Fibroblast of upper back skin (primary cell): Measurements from ENCODE around the gene TPCN1.

Source experiments
- DNase-seq: peaks from one replicate; pipeline ENCODE4 v3.0.0-alpha.2; 2013

Gene TPCN1

DNA sequence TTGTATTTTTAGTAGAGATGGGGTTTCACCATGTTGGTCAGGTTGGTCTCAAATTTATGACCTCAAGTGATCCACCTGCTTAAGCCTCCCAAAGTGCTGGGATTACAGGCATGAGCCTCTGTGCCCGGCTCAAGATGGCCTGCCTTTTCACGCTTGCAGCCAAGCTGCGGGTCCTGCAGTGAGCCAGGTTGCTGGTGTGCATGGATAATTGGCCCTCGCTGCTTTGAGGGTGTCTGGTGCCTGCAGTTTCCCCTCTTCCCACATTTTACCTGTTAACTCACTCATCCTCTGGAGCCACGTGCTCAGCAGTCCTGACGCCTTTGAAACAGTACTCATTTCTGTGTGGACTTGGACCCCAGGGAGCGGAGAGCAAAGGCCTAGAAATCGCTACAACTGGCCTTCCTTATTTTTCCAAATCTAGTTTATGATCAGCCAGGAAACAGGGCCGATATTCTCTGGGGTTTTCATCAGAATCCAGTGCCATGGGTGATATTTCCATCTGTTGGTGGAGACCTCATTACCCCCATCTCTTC, 42.2 kb downstream of the TPCN1 start:
- no peak for DNase-seq

DNA sequence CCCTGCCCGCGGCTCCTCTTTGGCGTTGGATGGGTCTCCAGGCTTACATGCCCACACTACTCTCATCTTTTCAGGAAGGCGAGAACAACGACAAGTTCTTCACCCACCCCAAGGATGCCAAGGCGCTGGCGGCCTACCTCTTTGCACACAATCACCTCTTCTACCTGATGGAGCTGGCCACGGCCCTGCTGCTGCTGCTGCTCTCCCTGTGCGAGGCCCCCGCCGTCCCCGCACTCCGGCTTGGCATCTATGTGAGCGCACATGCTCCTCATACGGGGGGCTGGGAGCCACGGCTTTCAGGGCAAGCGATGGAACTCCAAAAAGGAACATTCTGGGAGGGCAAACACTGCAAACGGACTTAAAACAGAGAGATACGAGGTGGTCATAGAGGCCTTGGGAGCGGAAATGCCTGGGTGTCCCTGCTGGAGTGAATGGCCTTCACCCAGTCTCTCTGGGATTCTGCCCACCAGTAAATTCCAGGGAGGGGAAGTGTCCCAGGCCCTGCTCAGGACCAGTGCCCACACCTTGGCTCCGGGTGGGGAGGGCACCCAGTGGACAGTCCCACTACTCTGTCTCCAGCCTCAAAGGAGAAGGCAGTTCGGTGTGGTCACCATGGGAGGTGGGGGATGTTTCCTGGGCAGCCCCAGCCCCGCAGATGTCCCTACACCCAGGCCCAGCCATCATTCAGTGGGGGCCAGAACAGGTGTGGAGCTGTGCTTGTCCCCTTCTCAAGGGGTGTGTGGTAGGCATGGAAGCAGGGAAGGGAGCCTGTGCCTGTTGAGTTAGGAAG, 45.0 kb downstream of the TPCN1 start:
- DNase-seq, result no peak

DNA sequence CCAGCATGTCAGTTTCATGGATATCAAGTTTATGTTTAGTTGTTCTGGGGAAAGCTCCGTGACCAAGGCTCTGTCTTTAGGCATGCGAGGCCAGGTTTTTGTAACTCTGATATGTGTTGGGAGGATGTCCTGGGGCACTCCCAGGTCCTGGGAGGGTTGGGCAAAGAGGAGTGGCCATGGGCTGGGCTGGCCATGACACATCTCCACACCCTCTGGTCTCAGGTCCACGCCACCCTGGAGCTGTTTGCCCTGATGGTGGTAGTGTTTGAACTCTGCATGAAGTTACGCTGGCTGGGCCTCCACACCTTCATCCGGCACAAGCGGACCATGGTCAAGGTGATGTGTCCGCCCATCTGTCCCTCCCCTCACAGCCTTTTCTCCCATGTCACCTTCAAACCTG, 46.4 kb downstream of the TPCN1 start:
- no peak for DNase-seq

DNA sequence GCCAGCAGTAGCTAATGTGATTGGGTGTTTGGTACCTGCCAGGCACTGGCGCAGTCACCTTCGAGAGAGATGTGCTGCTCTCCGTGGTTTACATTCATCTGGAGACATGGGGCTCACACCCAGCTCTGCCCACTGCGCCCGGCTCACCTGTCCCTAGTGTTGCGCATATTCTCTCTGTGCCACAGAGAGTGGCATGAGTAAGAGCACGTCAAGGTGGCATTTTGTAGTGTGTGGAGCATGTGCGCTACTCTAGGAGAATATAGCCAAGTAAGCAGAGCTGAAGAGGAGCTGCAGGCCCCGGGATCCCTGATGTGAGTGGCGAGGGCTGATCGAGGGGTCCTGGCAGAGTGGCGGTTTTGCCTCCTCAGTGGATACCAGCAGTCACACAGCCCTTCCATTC, 46.9 kb downstream of the TPCN1 start:
- no peak for DNase-seq

DNA sequence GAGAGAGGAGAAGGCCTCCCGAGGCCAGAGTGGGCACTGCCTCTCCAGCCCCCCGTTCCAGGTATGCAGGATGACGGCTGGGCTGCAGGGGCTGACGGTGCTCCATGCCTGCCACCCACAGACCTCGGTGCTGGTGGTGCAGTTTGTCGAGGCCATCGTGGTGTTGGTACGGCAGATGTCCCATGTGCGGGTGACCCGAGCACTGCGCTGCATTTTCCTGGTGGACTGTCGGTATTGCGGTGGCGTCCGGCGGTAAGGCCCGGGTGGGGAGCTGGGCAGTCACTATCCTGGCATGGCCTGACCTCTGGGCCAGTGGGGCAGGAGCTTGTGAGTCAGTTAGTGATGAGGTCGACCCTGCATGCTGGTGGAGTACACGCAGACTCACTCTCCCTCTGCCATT, 47.4 kb downstream of the TPCN1 start:
- DNase-seq, result no peak

DNA sequence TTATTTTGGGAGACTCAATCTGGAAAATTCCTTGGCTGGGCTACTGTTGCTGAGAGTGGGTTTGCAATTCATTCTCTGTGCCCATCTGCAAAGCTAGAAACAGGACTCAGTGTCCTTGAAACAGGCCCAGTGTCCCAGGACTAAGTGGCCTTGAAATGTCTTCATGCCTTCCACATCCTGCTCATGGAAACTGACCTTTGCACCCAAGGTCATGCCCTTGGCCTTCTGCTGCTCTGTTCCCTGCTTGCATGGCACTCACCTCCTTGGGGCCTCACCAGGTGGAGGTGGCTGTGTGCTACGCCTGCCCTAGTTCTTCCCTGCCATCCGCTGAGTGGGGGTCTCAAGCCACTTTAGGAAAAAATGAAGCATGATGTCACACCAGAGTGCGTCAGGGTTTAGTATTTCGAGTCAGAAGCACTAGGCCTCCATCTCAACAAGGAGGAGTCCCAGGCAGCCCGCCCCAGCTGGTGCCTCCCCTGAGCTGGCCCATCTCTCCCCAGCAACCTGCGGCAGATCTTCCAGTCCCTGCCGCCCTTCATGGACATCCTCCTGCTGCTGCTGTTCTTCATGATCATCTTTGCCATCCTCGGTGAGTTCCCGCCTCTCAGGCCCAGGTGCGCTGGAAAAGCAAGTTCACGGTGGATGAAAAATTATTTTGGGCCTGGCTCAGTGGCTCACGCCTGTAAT, 48.1 kb downstream of the TPCN1 start:
- no peak for DNase-seq

DNA sequence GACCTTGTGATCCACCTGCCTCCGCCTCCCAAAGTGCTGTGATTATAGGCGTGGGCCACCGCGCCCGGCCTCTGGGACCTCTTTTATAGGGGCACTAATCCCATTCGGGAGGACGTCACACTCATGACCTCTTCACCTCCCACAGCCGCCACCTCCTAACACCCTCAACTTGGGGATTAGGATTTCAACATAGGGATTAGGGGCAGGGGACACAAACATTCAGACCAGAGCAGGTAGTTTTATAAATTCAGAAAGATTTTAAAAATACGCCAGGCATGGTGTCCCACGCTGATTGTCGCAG, 49.4 kb downstream of the TPCN1 start:
- DNase-seq, result no peak

DNA sequence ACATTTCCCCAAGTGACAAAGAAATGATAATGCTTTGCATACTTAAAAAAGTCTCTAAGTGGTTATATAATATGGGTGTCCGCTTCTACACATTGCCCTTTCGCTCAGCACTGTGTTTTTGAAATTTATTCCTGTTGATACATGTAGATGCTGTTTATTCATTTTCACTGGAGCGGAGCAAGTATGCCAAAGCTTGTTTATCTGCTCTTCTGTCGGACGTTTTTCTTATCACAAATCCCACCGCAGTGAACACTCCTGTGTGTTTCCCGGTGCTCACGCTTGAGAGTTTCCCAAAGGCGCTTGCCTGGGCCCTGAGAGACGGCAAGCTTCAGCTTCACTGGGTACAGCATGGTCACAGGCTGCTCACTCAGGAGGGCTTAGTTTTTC, 50.2 kb downstream of the TPCN1 start:
- DNase-seq, result no peak

DNA sequence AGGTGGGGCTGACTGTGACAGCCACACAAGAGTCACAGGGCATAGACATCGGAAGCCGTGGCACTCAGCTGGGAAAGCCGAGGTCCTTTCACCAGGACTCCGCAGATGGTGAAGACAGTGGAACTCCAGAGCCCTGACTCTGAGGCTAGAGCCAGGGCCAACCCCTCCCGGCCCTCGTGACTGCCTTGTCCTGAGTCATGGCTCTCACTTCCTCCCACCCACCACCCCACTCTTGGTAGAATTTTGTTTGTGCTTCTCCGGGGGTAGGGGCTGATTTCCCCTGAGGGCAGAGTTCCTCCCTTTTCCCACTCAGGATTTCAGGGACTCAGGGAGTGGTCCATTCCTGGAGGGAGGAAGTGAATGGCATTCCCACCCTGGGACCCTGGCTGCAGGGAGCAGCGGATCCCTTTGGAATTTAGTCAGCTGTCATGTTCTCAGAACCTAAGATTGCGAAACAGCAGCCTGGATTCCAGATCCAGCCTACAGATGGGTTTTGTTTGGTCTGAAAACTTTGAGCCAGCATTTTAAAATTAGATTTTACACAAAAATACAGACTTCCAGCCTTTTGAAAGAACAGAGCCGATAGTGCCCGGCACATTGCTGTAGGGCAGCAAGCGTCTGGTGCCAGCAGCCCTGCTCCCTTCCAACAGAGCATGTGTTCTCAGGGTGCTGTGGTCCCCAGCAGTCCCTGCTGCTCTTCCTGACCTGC, 50.7 kb downstream of the TPCN1 start:
- DNase-seq, result peak; percentile 75

DNA sequence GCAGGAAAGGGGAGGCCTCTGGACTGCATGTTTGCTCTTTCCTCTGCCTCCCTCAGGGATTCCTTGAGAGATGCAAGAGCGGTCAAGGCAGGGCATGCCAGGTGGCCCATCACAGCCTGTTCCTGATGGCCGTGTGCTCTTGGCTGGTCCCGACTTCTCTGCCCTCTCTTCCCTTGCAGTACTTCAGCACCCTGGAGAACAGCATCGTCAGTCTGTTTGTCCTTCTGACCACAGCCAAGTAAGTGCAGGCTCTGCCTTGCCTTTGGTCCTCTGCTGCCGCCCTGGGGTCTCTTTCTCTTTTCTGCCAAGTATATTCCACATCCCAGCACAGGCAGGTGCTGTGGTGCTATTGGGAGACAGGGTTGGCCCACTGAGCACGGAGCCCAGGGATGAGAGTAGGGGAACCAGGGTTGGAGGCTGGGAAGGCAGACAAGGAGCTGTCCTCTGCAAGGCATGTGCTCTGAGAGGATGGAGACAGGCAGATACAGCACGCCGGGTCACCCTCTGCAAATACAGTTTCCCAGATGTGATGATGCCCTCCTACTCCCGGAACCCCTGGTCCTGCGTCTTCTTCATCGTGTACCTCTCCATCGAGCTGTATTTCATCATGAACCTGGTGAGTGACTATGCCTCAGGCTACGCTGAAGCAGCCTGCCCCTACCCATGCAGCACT, 51.9 kb downstream of the TPCN1 start:
- DNase-seq, result peak; percentile 11

DNA sequence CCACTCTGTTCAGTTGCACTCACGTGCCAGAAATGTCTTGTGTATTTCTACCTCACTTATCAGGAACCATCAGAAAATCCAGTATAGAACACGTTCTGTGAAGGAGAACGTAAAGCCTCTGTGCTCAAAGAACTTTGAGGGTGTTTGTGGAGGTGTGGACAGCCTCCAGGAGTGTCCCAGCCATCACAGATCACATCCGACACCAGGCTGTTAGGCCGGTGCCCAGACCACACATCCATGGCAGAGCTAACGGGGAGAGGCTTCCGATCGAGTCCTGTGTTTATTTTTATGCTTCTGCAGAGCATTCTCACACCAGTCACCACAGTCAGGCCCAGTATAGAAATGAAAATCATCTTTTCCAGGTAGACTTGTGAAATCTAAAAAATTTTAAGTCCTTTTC, 53.6 kb downstream of the TPCN1 start:
- no peak for DNase-seq

DNA sequence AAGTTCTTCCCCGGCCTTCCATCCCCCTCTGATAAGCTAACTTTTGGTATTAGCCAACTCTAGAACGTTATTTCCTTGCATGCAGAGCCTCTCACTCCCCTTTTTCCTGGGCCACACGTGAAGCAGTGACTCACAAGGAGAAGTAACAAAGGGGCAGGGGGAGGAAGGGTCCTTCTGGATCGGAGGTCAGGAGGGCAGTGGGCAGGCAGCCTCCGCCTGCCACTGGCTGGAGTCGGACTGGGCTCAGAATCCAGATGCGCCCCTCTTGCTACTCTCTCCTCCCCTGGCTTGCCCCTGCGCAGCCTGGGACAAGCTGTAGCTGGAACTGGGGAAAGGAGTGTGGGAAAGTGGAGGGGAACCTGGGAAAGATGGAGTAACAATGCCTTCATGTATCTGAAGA, 55.0 kb downstream of the TPCN1 start:
- no peak for DNase-seq

DNA sequence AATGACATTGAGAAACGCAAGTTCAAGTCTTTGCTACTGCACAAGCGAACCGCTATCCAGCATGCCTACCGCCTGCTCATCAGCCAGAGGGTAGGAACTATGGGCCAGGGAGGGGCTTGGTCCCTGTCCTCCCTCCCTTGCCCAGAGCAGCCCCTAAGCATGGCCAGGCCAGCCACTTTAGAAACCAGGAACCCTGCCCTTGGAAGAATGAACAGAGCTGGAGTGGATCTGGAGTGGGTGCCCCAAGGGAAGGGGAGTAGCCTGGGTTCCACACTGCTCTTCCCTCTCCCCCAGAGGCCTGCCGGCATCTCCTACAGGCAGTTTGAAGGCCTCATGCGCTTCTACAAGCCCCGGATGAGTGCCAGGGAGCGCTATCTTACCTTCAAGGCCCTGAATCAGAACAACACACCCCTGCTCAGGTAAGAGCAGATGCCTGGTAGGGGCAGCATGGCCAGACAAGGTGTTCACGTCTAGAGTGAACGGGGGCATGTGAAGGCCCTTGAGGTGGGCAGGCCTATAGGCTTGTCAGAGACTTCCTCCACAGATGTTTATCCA, 55.8 kb downstream of the TPCN1 start:
- DNase-seq, result no peak

DNA sequence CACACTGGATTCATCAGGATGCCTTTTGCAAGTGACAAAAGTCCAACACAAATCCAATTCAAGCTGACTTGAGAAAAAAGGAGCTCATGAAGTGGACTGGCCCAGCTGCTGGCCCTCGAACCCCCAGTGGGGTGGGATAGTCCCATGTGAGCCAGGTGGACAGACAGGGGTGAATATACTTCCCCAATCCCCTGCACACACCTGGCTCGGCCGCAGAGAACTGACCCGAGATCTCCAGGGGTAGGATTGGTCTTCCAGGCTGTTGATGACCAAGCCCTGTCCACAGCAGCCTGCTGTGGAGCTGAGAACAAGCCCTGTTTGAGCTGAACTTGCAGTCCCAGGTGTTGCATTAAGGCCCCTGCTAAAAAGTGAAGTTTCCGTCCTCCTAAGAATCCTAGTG, 56.2 kb downstream of the TPCN1 start:
- no peak for DNase-seq

DNA sequence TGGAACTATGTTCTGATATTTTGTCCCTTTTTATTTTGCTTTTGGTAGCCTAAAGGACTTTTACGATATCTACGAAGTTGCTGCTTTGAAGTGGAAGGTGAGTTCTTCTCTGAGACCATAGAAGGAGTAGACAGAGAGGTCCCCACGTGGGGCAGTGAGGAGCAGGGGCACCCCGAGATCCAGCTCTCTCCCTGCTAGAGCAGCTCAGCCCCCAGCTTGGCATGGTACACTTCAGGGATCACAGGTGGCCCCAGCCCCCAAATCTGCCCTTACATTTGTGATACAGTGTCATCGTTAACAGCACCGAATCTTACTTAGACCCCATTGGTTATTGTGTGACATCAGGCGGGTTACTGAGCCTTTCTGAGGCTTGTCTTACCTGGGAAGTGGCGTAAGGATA, 56.9 kb downstream of the TPCN1 start:
- no peak for DNase-seq

DNA sequence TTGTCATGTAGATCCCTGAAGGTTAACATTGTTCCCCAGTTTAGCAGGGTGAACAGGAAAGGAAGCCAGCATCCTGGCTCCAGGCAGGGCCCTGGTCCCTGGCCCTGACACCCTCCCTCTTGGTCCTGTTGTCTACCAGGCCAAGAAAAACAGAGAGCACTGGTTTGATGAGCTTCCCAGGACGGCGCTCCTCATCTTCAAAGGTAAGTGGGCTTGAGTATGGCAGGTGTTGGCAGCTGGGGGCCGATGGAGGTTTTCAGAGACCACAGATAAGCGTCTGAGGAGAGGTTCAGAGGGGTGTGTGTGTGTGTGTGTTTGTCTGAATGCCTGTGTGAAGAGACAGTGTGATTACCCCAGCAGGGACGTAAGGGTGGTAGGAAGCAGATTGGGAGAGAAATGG, 57.4 kb downstream of the TPCN1 start:
- DNase-seq, result no peak

DNA sequence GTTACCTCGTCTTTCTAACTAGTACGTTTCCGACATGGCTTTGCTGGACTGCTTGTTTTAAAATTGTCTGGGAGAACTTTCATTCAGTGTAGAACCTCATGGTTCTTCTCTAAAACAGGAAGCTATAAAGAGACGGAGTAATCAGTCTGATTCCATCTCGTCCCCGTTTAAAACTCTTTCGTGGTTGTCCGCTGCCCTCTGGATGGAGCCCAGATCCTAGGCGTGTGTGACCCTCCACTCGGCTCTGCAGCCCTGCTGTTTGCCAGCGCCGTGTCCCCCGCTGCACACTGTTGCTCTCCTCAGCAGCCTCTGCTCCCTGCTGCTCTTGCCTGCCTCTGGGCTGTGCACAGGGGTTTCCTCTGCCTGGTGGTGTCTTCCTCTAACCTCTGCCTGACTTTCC, 63.5 kb downstream of the TPCN1 start:
- no peak for DNase-seq

DNA sequence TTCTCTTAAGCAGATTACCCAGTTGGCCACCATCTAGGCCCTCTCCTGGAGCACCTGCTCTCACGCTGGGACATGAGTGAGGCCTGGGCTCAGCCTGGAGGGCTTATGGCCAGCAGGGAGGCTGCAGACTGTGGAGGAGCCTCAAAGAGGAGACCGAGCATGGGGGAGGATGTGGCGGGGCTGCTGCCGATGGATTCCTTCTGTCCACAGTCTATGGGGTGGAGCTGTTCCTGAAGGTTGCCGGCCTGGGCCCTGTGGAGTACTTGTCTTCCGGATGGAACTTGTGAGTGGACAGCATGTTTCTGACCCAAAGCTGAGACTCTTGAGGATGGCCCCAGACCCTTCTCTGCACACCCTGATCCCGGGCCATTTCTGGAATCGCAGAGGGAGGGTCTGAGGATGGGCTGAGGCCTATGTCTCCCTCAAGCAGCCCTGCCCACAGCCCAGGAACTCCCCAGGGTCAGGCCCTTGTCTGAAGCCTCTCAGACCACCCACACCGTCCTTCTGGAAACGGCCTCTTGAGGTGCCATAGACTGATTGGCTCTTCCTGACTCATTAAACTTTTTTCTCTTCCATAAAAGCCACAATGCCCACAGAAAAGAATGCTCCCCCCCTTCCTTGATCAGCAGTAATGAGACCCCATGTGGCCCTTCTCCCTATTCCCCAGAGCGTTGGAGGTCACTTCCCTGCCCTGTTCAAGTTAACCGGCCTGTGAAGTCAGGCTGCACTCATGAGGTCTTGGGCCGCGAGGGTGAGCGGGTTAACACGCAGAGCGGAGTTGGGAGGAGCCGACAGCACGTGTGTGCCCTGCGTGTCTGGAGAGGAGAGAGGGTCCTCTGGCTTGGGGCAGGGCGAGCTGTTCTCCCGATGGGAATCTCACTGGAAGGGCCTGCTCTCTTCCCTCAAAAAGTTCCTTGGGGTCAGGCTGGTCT, 64.7 kb downstream of the TPCN1 start:
- no peak for DNase-seq

DNA sequence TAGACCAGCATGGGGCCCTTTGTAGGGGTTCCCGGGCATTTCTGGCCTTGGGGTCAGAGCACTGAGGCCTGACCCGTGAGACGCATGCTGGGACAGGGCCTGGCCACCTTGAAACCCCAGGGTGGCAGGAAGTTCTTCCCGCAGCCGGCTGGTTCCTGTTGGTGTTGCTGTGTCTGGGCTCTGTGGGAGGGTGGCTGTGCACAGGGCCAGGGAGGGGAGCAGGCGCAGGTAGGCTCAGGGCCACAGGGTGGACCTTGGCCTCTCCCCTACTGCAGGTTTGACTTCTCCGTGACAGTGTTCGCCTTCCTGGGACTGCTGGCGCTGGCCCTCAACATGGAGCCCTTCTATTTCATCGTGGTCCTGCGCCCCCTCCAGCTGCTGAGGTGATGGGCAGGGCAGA, 65.4 kb downstream of the TPCN1 start:
- DNase-seq, result no peak

DNA sequence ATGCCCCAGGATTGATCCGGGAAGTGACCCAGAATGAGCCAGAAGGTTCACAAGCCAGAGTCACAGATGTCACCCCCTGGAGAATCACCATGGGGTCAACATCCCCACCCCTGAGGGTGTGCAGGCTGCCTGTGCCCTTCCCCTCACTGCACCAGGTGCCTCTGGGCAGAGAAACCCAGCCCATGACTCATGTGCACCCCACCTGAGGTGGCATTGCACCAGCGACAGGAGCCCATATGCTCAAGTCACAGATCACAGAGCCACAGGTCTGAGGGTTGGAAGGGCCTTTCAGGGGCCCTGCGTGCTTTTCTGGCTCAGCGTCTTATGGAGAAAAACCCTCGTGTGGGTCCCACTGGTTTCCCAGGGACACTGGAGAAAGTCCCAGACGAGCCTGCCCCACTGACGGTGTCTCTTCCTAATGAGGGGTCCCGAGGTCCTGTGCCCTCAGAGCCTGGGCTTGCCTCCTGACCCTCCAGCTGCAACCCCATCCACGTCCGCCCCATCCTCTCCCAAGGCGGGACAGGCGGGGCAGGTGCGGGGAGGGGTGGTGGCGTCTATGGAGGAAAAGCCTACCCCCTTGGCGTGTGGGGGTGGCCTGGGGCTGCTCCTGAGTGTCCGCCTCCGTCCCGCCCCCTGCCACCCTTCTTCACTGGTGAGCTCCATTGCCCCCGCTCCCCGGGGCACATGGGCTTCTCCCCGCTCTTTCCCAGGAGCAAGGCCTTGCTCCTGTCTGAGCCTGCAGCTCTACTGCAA, 66.1 kb downstream of the TPCN1 start:
- no peak for DNase-seq

DNA sequence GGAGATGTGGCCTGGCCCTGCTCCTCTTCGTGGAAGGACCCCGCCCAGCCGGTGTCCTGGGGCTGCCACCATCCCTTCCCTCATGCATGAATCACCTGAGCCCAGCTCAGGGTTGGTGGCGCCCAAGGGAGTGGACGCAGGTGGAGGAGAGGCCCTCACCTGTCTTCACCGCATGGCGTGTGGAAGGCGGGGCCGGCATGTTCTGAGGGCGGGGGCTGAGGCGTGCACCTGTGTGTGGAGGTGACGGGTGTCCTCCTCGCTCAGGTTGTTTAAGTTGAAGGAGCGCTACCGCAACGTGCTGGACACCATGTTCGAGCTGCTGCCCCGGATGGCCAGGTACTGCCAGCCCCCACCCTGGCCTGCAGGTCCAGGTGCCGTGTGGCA, 66.6 kb downstream of the TPCN1 start:
- no peak for DNase-seq
